SU-DHL-6 (cell line): ENCODE data around the gene PROS1.
"Not testable (repeated sequence)": the region's sequence is repeated elsewhere in the genome, so short reads cannot be mapped to it uniquely, and the experiment has no call there.

Experiments used
- EZH2phosphoT487 ChIP-seq: fragments of 200-600 bp; sonication (generic), shearing (Covaris generic); conservative IDR thresholded peaks from 2 replicates; pipeline ENCODE4 v1.6.1; 2018; ENCODE audit warnings: mild to moderate bottlenecking, antibody characterized with exemption, low read length, moderate library complexity, mixed read lengths
- TF ChIP-seq, protein P1 (sequence below): fragments of 200-600 bp; sonication (generic); IDR thresholded peaks from one replicate; pipeline ENCODE4 v1.5.1; 2017; ENCODE audit warnings: antibody characterized with exemption, mild to moderate bottlenecking, low read length, moderate library complexity; ENCODE audit not compliant: insufficient read depth, poor library complexity, severe bottlenecking

DNA sequence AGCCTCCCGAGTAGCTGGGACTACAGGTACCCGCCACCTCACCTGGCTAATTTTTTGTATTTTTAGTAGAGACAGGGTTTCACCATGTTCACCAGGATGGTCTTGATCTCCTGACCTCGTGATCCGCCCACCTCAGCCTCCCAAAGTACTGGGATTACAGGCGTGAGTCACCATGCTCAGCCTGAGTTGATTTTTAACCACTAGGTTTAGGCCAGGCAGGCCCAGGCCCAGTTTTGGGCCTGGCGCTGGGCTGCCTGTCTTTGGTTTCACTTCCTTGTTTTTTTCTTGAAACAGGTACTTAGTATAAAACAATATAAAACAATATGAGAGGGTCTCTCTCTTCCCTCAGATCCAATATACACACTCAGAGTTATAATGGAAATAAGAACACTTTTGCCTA lies 36.2 kb downstream of the PROS1 start:
- TF ChIP-seq, protein P1, sequence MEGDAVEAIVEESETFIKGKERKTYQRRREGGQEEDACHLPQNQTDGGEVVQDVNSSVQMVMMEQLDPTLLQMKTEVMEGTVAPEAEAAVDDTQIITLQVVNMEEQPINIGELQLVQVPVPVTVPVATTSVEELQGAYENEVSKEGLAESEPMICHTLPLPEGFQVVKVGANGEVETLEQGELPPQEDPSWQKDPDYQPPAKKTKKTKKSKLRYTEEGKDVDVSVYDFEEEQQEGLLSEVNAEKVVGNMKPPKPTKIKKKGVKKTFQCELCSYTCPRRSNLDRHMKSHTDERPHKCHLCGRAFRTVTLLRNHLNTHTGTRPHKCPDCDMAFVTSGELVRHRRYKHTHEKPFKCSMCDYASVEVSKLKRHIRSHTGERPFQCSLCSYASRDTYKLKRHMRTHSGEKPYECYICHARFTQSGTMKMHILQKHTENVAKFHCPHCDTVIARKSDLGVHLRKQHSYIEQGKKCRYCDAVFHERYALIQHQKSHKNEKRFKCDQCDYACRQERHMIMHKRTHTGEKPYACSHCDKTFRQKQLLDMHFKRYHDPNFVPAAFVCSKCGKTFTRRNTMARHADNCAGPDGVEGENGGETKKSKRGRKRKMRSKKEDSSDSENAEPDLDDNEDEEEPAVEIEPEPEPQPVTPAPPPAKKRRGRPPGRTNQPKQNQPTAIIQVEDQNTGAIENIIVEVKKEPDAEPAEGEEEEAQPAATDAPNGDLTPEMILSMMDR = not testable (repeated sequence)
- not testable (repeated sequence) for TF ChIP-seq EZH2phosphoT487
